ENCODE measurements around the gene PRKCQ. TPM values are rescaled to one million over a fixed set of nuclear protein-coding genes. Genes with fewer than 3 reads are reported as not detected.
A peak's percentile ranks its signal among the peaks of the same experiment; 100 is the strongest.

PRKCQ gene
- total and polyA plus RNA-seq, 2 of the 13 experiments (the other 11 are each of a cell fraction or from before 2014, with no cell fraction given), result 0.13 to 0.35 TPM

DNA sequence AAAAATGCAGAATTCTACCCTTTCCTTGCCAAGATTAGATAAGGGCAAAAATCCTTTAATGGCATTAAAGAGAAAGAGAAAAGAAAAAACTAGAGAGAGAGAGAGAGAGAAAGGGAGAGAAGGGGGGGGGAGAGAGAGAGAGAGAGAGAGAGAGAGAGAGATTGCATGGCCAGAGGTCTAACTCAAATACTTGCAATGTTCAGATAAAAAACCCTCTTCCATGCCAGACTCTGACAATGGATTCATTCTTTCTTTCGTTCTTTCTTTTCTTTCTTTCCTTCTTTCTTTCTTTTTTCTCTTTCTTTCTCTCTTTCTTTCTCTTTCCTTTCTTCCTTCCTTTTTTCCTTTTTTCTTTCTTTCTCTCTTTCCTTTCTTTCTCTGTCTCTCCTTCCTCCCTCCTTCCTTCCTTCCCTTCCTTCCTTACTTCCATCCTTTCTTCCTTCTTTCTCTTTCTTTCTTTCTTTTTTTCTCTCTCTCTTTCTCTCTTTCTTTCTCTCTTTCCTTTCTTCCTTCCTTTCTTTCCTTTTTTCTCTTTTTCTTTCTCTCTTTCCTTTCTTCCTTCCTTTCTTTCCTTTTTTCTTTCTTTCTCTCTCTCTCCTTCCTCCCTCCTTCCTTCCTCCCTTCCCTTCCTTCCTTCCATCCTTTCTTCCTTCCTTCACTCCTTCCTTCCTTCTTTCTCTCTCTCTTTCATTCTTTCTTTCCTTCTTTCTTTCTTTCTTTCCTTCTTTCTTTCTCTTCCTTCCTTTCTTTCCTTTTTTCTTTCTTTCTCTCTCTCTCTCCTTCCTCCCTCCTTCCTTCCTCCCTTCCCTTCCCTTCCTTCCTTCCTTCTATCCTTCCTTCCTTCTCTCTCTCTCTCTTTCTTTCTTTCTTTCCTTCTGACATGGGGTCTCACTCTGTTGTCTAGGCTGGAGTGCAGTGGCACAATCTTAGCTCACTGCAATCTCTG, 175.7 kb downstream of the PRKCQ start:
- H3K9ac ChIP-seq (ENCODE audit: insufficient read depth, low read depth, low read length), result no peak overlapping the region
- ChIA-PET CTCF (ENCODE audit: low intra/inter-chr PET ratio, low total read pairs) (interaction anchor here (0.6 kb wide), 1 partner anchor 390 kb away, joined by 3 read pairs; no protein-coding TSS in a partner anchor), POLR2A (no interaction called here)
- no peak for FAIRE-seq
- no peaks in the 10 kb centered on the region for H3K79me2 ChIP-seq (ENCODE audit: insufficient read depth, low read length)
- 8% methylated on average over 1 of the region's 1 CpG for WGBS (ENCODE audit: low lambda C conversion rate)
- peaks cover 6% of the 10 kb centered on the region; the same call in 1 of the 2 replicates for H3K4me1 ChIP-seq (ENCODE audit: insufficient read depth, low read length)
- no peak for TF ChIP-seq ZNF629 (CRISPR knock-in tag; conservative IDR thresholded peaks at IDR 0.05)
- TF ChIP-seq TMF1 (CRISPR knock-in tag; IDR thresholded peaks at IDR 0.05; ENCODE audit: low read depth), result no peak
- TF ChIP-seq ZZZ3 (CRISPR knock-in tag; IDR thresholded peaks at IDR 0.05; ENCODE audit: borderline replicate concordance), result no peak
- TF ChIP-seq, protein P1, sequence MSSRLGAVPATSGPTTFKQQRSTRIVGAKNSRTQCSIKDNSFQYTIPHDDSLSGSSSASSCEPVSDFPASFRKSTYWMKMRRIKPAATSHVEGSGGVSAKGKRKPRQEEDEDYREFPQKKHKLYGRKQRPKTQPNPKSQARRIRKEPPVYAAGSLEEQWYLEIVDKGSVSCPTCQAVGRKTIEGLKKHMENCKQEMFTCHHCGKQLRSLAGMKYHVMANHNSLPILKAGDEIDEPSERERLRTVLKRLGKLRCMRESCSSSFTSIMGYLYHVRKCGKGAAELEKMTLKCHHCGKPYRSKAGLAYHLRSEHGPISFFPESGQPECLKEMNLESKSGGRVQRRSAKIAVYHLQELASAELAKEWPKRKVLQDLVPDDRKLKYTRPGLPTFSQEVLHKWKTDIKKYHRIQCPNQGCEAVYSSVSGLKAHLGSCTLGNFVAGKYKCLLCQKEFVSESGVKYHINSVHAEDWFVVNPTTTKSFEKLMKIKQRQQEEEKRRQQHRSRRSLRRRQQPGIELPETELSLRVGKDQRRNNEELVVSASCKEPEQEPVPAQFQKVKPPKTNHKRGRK (CRISPR knock-in tag; IDR thresholded peaks at IDR 0.05), result peak; percentile 86; the same call in 1 of the 2 replicates
- TF ChIP-seq ZNF772 (CRISPR knock-in tag; IDR thresholded peaks at IDR 0.05), result no peak
- TF ChIP-seq ATM (IDR thresholded peaks at IDR 0.05; ENCODE audit: borderline replicate concordance), result peak; percentile 25; the same call in 1 of the 2 replicates
- in situ Hi-C loops (cut with HindIII; ENCODE audit: extremely low pct_ligation_motif_present, low pct_unique_long_range_greater_than_20kb), result loop anchor here (5.0 to 10.0 kb wide), 3 partner anchors 202 to 297 kb away; partner anchors contain the start of gene PFKFB3
- no peak overlapping the region for H3K4me2 ChIP-seq (ENCODE audit: low read depth, low read length)
- peaks cover 1 to 27% of the 10 kb centered on the region in 2 experiments; a peak in 3 of 5 replicates for H3K27me3 ChIP-seq (ENCODE audit: control insufficient read depth in 1 of 2, insufficient read depth in 2 of 2, low read length in 2 of 2)
- no TSS peak for BruUV-seq (replicated peaks)
- DNase-seq (ENCODE audit: low spot score), result no peak
- no peak overlapping the region for H3K4me3 ChIP-seq (replicated peaks in 1 of 3; ENCODE audit: insufficient read depth in 1 of 3, low read depth in 2 of 3, low read length in 3 of 3)
- no peaks in the 10 kb centered on the region for H3K36me3 ChIP-seq (replicated peaks in 1 of 2; ENCODE audit: control insufficient read depth in 1 of 2, insufficient read depth in 2 of 2, low read length in 2 of 2)
- no peak for ATAC-seq
- H2AFZ ChIP-seq (ENCODE audit: low read length), result no peak overlapping the region
- intact Hi-C loops (cut with micrococcal nuclease; ENCODE audit: unreplicated experiment), result loop anchor here (5.0 to 10.0 kb wide), 3 partner anchors 130 to 392 kb away; partner anchors contain the start of gene RBM17
- H3K27ac ChIP-seq (ENCODE audit: extremely low read length, insufficient read depth, low read length), result no peak overlapping the region
- no peaks in the 10 kb centered on the region for H4K20me1 ChIP-seq (ENCODE audit: insufficient read depth, low read length)
- H3K9me3 ChIP-seq (ENCODE audit: low read length), result no peaks in the 10 kb centered on the region

Data from HepG2 (cell line).